ENCODE data around the gene MYRF. TPM values are rescaled to one million over a fixed set of nuclear protein-coding genes. Genes with fewer than 3 reads are reported as not detected.

MYRF gene
- total and polyA plus RNA-seq, 4 experiments from 2014 or later, result 0.44 to 1.6 (median 0.89) TPM

GRCh38 chr11:61739966-61740365 lies 12.5 kb upstream of the MYRF start:
- intact Hi-C loops (cut with micrococcal nuclease), result no loop called here
- Histone ChIP-seq H3K9me3 (ENCODE audit: control insufficient read depth in 1 of 2, low read length in 2 of 2) (no peaks in the 10 kb centered on the region), H3K36me3 (ENCODE audit: insufficient read depth, low read length) (no peaks in the 10 kb centered on the region), H3K4me3 (ENCODE audit: low read length in 2 of 2) (no peak overlapping the region), H3K4me1 (ENCODE audit: insufficient read depth, low read length) (no peaks in the 10 kb centered on the region), H3K27ac (ENCODE audit: low read depth, low read length) (no peak overlapping the region), H3K27me3 (ENCODE audit: insufficient read depth, low read length) (no peaks in the 10 kb centered on the region)
- H3K9me3 Mint-ChIP-seq, result no peaks in the 10 kb centered on the region
- POLR2A ChIA-PET (ENCODE audit: partially characterized antibody), result no interaction called here
- H3K4me1 Mint-ChIP-seq, result no peaks in the 10 kb centered on the region
- no peak overlapping the region for H3K27ac Mint-ChIP-seq
- H3K27me3 Mint-ChIP-seq, result no peaks in the 10 kb centered on the region
- no peak overlapping the region for H3K4me3 Mint-ChIP-seq
- CTCF ChIA-PET (ENCODE audit: partially characterized antibody), result interaction anchor here (1.0 kb wide), 1 partner anchor 10 kb away, joined by 3 read pairs; no protein-coding TSS in a partner anchor
- no peak for DNase-seq
- no peaks in the 10 kb centered on the region for H3K36me3 Mint-ChIP-seq

- intact Hi-C loops (cut with micrococcal nuclease), result no loop called here
- DNase-seq, result no peak
- Mint-ChIP-seq H3K9me3 (no peaks in the 10 kb centered on the region), H3K4me1 (no peaks in the 10 kb centered on the region), H3K27ac (no peak overlapping the region), H3K36me3 (no peaks in the 10 kb centered on the region), H3K27me3 (no peaks in the 10 kb centered on the region), H3K4me3 (no peak overlapping the region)
- no peaks in the 10 kb centered on the region for H3K27me3 ChIP-seq (ENCODE audit: insufficient read depth, low read length)
- no peaks in the 10 kb centered on the region for H3K4me1 ChIP-seq (ENCODE audit: insufficient read depth, low read length)
- H3K4me3 ChIP-seq (ENCODE audit: low read length in 2 of 2), result no peak overlapping the region
- no peaks in the 10 kb centered on the region for H3K36me3 ChIP-seq (ENCODE audit: insufficient read depth, low read length)
- CTCF ChIA-PET (ENCODE audit: partially characterized antibody), result interaction anchor here (0.7 to 1.3 kb wide), 3 partner anchors 9 to 154 kb away, joined by 3 to 4 read pairs (median 4); no protein-coding TSS in a partner anchor
- H3K9me3 ChIP-seq (ENCODE audit: control insufficient read depth in 1 of 2, low read length in 2 of 2), result no peaks in the 10 kb centered on the region
- no peak overlapping the region for H3K27ac ChIP-seq (ENCODE audit: low read depth, low read length)
- POLR2A ChIA-PET (ENCODE audit: partially characterized antibody), result no interaction called here
Measured at GRCh38 chr11:61742391-61742790, 10.0 kb upstream of the MYRF start.

GRCh38 chr11:61743486-61744095 lies 8.8 kb upstream of the MYRF start:
- no peaks in the 10 kb centered on the region for H3K4me1 Mint-ChIP-seq
- no peaks in the 10 kb centered on the region for H3K9me3 Mint-ChIP-seq
- no peak overlapping the region for H3K4me3 Mint-ChIP-seq
- H3K36me3 Mint-ChIP-seq, result no peaks in the 10 kb centered on the region
- peaks cover under 1 to 1% of the 10 kb centered on the region in 2 donors for H3K27me3 Mint-ChIP-seq
- H3K27ac ChIP-seq (ENCODE audit: low read depth, low read length), result no peak overlapping the region
- H3K36me3 ChIP-seq (ENCODE audit: insufficient read depth, low read length), result no peaks in the 10 kb centered on the region
- ChIA-PET POLR2A (ENCODE audit: partially characterized antibody) (no interaction called here), CTCF (ENCODE audit: partially characterized antibody) (interaction anchor here (0.7 kb wide), 2 partner anchors 153 to 234 kb away, joined by 3 to 4 read pairs; no protein-coding TSS in a partner anchor)
- no peak overlapping the region for H3K27ac Mint-ChIP-seq
- no peaks in the 10 kb centered on the region for H3K9me3 ChIP-seq (ENCODE audit: control insufficient read depth in 1 of 2, low read length in 2 of 2)
- no peaks in the 10 kb centered on the region for H3K4me1 ChIP-seq (ENCODE audit: insufficient read depth, low read length)
- H3K4me3 ChIP-seq (ENCODE audit: low read length in 2 of 2), result no peak overlapping the region
- intact Hi-C loops (cut with micrococcal nuclease), result no loop called here
- DNase-seq, result no peak
- no peaks in the 10 kb centered on the region for H3K27me3 ChIP-seq (ENCODE audit: insufficient read depth, low read length)

- intact Hi-C loops (cut with micrococcal nuclease), result no loop called here
- H3K4me1 ChIP-seq (ENCODE audit: insufficient read depth, low read length), result no peaks in the 10 kb centered on the region
- H3K4me1 Mint-ChIP-seq, result no peaks in the 10 kb centered on the region
- no peaks in the 10 kb centered on the region for H3K36me3 ChIP-seq (ENCODE audit: insufficient read depth, low read length)
- POLR2A ChIA-PET (ENCODE audit: partially characterized antibody), result no interaction called here
- H3K9me3 Mint-ChIP-seq, result no peaks in the 10 kb centered on the region
- no peak overlapping the region for H3K4me3 Mint-ChIP-seq
- no peaks in the 10 kb centered on the region for H3K9me3 ChIP-seq (ENCODE audit: control insufficient read depth in 1 of 2, low read length in 2 of 2)
- no peak for DNase-seq
- CTCF ChIA-PET (ENCODE audit: partially characterized antibody), result interaction anchor here (1.0 kb wide), 1 partner anchor 11 kb away, joined by 7 read pairs; no protein-coding TSS in a partner anchor
- H3K27me3 Mint-ChIP-seq, result peaks cover 2 to 3% of the 10 kb centered on the region in 2 donors
- H3K4me3 ChIP-seq (ENCODE audit: low read length in 2 of 2), result no peak overlapping the region
- H3K27me3 ChIP-seq (ENCODE audit: insufficient read depth, low read length), result no peaks in the 10 kb centered on the region
- H3K36me3 Mint-ChIP-seq, result no peaks in the 10 kb centered on the region
- no peak overlapping the region for H3K27ac Mint-ChIP-seq
- no peak overlapping the region for H3K27ac ChIP-seq (ENCODE audit: low read depth, low read length)
Measured at GRCh38 chr11:61744181-61744580, 8.3 kb upstream of the MYRF start.

GRCh38 chr11:61744609-61745156 lies 7.8 kb upstream of the MYRF start:
- Histone ChIP-seq H3K4me3 (ENCODE audit: low read length in 2 of 2) (no peak overlapping the region), H3K27me3 (ENCODE audit: insufficient read depth, low read length) (no peaks in the 10 kb centered on the region), H3K9me3 (ENCODE audit: control insufficient read depth in 1 of 2, low read length in 2 of 2) (no peaks in the 10 kb centered on the region), H3K27ac (ENCODE audit: low read depth, low read length) (no peak overlapping the region), H3K4me1 (ENCODE audit: insufficient read depth, low read length) (no peaks in the 10 kb centered on the region), H3K36me3 (ENCODE audit: insufficient read depth, low read length) (no peaks in the 10 kb centered on the region)
- H3K36me3 Mint-ChIP-seq, result no peaks in the 10 kb centered on the region
- no peak overlapping the region for H3K4me3 Mint-ChIP-seq
- intact Hi-C loops (cut with micrococcal nuclease), result no loop called here
- DNase-seq, result no peak
- peaks cover 7% of the 10 kb centered on the region in 2 donors for H3K27me3 Mint-ChIP-seq
- H3K4me1 Mint-ChIP-seq, result no peaks in the 10 kb centered on the region
- H3K27ac Mint-ChIP-seq, result no peak overlapping the region
- no peaks in the 10 kb centered on the region for H3K9me3 Mint-ChIP-seq
- POLR2A ChIA-PET (ENCODE audit: partially characterized antibody), result no interaction called here
- CTCF ChIA-PET (ENCODE audit: partially characterized antibody), result interaction anchor here (1.0 kb wide), 1 partner anchor 11 kb away, joined by 7 read pairs; no protein-coding TSS in a partner anchor

- Histone ChIP-seq H3K4me1 (ENCODE audit: insufficient read depth, low read length) (no peaks in the 10 kb centered on the region), H3K27me3 (ENCODE audit: insufficient read depth, low read length) (no peaks in the 10 kb centered on the region), H3K36me3 (ENCODE audit: insufficient read depth, low read length) (no peaks in the 10 kb centered on the region), H3K9me3 (ENCODE audit: control insufficient read depth in 1 of 2, low read length in 2 of 2) (no peaks in the 10 kb centered on the region), H3K4me3 (ENCODE audit: low read length in 2 of 2) (no peak overlapping the region), H3K27ac (ENCODE audit: low read depth, low read length) (no peak overlapping the region)
- no peaks in the 10 kb centered on the region for H3K36me3 Mint-ChIP-seq
- H3K27me3 Mint-ChIP-seq, result peaks cover 7 to 9% of the 10 kb centered on the region in 2 donors
- intact Hi-C loops (cut with micrococcal nuclease), result no loop called here
- H3K4me3 Mint-ChIP-seq, result no peak overlapping the region
- POLR2A ChIA-PET (ENCODE audit: partially characterized antibody), result no interaction called here
- H3K4me1 Mint-ChIP-seq, result peaks cover 0 to 2% (median under 1%) of the 10 kb centered on the region in 4 donors
- CTCF ChIA-PET (ENCODE audit: partially characterized antibody), result interaction anchor here (1.5 to 2.2 kb wide), 2 partner anchors 31 to 363 kb away, joined by 4 to 14 read pairs; no protein-coding TSS in a partner anchor
- H3K9me3 Mint-ChIP-seq, result no peaks in the 10 kb centered on the region
- DNase-seq, result no peak
- H3K27ac Mint-ChIP-seq, result no peak overlapping the region
Measured at GRCh38 chr11:61745781-61746441, 6.5 kb upstream of the MYRF start.

GRCh38 chr11:61746442-61747191 lies 5.8 kb upstream of the MYRF start:
- no peak overlapping the region for H3K4me3 ChIP-seq (ENCODE audit: low read length in 2 of 2)
- H3K4me1 ChIP-seq (ENCODE audit: insufficient read depth, low read length), result peaks cover under 1% of the 10 kb centered on the region
- no peaks in the 10 kb centered on the region for H3K27me3 ChIP-seq (ENCODE audit: insufficient read depth, low read length)
- no peaks in the 10 kb centered on the region for H3K36me3 ChIP-seq (ENCODE audit: insufficient read depth, low read length)
- Mint-ChIP-seq H3K4me1 (peaks cover 0 to 7% (median 4%) of the 10 kb centered on the region in 4 donors), H3K27me3 (peaks cover 11 to 12% of the 10 kb centered on the region in 2 donors), H3K4me3 (no peak overlapping the region), H3K36me3 (no peaks in the 10 kb centered on the region), H3K9me3 (no peaks in the 10 kb centered on the region), H3K27ac (no peak overlapping the region)
- DNase-seq, result no peak
- intact Hi-C loops (cut with micrococcal nuclease), result no loop called here
- H3K9me3 ChIP-seq (ENCODE audit: control insufficient read depth in 1 of 2, low read length in 2 of 2), result no peaks in the 10 kb centered on the region
- H3K27ac ChIP-seq (ENCODE audit: low read depth, low read length), result no peak overlapping the region
- CTCF ChIA-PET (ENCODE audit: partially characterized antibody), result interaction anchor here (0.9 to 2.2 kb wide), 7 partner anchors 13 to 362 kb away, joined by 3 to 14 read pairs (median 4); no protein-coding TSS in a partner anchor
- POLR2A ChIA-PET (ENCODE audit: partially characterized antibody), result interaction anchor here (0.8 kb wide), 1 partner anchor 43 kb away, joined by 4 read pairs; no protein-coding TSS in a partner anchor
